ENCODE measurements around the gene BCAP31.
A peak's percentile ranks its signal among the peaks of the same experiment; 100 is the strongest.
"Not testable (repeated sequence)": the region's sequence is repeated elsewhere in the genome, so short reads cannot be mapped to it uniquely, and the experiment has no call there.

Gene BCAP31

GRCh38 chrX:153733651-153734240, 9.6 kb upstream of the BCAP31 start:
- no peak for DNase-seq

GRCh38 chrX:153732401-153732800, 8.2 kb upstream of the BCAP31 start:
- DNase-seq: no peak

GRCh38 chrX:153731845-153732215, 7.6 kb upstream of the BCAP31 start:
- no peak for DNase-seq

DNA sequence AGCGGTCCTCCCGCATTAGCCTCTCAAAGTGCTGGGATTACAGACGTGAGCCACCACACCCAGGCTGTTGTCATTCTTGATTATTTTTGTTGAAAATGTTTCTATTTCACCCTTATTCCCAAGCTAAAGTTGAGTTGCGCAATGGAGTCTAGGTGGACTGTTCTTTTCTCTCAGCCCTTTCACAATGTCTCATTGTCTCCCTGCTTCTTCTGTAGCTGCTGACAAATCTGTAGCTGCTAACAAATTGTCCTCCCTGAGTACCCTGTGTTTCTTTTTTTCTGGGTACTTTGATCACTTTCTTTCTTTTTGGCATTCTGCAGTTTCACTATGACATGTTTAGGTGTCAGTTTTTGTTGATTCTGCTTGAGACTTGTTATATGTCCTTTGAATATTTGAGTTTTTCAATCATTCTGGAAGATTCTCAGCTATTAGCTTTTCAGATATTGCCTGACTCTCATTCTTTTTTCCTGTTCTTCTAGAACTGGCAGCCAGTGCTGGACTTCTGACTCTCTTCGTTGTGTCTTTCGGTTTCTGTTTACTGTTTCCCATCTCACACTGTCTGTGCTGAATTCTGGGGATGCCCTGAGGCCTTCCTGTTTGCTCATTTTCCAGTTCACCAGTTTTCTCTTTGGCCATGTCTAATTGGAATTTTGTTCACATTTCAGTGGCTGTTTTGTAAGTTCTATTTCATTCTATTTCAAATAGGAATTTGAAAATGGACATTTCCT, 7.1 kb upstream of the BCAP31 start:
- DNase-seq: no peak

DNA sequence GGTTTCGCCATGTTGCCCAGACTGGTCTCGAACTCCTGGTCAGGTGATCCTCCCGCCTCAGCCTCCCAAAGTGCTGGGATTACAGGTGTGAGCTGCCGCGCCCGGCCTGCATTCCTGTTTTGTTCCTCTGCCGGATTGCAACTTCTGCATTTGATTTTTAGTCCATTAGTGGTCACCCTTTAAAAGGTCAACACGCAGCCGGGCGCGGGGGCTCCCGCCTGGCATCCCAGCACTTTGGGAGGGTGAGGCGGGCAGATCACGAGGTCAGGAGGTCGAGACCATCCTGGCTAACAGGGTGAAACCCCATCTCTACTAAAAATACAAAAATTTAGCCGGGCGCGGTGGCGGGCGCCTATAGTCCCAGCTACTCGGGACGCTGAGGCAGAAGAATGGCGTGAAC, 5.9 kb upstream of the BCAP31 start:
- DNase-seq: not testable (repeated sequence)

GRCh38 chrX:153728951-153729631, 4.9 kb upstream of the BCAP31 start:
- no peak for DNase-seq

DNA sequence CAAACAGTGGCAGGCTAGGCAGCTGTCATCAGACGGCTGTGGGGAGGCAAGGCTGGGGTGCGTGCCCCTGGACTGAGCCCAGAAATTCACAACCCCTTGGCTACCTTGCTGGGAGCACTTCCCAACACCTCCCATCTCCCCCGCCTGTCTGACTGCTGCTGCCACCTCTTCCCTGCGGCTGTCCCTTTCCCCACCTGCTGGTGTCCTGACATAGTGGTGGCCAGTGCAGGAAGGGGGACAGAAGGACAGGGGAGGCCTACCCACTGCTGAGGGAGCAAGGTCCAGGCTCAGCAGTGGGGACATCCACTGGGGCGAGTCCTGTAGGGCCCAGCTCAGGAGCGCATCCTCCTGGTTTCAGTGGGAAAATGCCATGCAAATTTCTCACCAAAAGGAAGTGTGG, 3.9 kb upstream of the BCAP31 start:
- no peak for DNase-seq

DNA sequence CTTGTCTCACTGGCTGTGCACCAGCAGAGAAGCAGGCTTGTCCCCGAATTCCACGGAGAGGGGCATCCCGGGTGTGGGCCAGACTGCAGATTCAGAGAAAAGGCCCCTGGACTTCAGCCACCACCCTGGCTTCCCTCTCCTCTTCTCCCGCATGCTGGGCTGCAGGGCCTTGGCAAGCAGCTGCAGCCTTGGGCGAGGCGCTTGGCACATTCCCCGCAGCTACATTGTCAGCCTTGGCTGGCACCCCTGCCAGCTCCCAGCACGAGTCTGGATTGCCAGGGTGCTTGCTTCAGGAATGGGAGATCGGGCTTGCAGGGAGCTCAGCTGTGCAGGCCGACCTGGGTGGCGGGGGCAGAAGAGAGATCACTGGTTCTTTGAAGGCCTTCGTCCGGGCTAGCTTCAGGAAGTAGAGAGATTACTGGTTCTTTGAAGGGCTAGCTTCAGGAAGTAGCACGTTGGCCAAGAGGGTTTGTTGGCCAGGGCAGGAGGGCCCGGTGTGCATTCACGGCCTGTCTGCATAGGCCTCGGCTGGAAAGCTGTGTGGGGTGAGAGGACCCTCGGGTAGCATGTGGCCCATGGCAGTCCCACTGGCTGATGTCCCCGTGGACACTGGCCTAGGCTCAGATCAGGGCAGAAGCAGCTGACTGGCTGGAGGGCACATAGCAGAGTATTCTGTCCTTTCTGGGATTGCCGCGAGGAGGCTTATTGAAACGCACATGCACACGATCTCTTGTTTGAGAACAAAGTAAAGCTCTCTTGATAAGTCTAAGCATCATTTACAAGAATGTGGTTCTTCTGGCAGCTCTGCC, 3.1 kb upstream of the BCAP31 start:
- DNase-seq: no peak

DNA sequence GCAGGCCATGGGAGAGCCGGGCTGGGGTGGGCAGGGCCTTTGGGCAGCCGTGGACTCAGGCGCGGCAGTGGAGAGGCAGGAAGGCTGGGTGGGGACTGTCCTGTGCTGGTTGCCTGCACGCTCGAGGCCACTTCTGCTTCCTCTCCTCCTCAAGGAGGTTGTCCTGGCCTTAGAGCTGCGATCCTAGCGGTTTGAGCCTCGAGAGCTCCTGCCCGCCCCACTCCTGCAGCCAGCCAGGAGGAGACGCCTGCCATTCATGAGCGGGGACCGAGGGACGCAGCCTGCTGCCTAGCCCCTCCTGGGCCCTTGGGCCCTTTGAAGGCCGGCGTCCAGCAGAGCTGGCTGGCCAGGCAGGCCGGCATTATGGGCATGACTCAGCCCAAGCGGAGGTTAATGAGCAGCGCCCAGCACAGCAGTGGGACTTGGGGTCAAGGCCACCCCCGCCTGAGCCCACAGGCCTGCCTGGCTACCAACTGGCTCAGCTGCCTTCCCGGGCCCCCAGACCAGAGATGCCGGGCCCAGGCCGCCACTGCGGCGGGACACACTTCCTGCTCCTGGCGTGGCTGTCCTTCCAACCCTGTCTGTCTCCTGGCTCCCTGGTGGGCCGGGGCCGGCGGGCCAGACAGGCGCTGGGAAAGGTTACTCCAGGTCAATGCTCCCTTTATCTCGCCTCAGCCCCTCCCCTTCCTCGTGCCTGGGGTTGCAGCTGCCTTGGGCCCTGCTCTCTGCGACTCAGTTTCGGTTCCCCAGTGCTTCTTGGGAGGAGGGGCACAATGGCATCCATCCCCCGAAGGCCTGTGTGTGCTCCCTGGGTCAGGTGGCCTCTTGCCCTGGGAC, 2.3 kb upstream of the BCAP31 start:
- DNase-seq: no peak

DNA sequence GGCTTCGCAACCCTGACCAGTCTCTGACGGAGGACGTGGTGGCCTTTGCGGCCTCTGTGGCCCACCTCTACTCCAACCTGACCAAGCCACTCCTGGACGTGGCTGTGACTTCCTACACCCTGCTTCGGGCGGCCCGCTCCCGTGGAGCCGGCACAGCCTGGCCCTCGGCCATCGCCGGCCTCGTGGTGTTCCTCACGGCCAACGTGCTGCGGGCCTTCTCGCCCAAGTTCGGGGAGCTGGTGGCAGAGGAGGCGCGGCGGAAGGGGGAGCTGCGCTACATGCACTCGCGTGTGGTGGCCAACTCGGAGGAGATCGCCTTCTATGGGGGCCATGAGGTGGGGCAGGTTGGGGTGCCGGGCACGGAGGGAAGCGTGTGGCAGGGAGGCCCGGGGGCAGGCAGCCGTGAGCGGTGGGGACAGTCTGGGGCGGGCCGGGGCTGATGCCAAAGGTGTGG, 1.7 kb upstream of the BCAP31 start:
- no peak for DNase-seq

DNA sequence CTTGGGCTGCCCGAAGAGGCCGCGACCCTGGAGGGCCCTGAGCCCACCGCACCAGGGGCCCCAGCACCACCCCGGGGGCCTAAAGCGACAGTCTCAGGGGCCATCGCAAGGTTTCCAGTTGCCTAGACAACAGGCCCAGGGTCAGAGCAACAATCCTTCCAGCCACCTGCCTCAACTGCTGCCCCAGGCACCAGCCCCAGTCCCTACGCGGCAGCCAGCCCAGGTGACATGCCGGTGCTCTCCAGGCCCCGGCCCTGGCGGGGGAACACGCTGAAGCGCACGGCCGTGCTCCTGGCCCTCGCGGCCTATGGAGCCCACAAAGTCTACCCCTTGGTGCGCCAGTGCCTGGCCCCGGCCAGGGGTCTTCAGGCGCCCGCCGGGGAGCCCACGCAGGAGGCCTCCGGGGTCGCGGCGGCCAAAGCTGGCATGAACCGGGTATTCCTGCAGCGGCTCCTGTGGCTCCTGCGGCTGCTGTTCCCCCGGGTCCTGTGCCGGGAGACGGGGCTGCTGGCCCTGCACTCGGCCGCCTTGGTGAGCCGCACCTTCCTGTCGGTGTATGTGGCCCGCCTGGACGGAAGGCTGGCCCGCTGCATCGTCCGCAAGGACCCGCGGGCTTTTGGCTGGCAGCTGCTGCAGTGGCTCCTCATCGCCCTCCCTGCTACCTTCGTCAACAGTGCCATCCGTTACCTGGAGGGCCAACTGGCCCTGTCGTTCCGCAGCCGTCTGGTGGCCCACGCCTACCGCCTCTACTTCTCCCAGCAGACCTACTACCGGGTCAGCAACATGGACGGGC, 1.0 kb upstream of the BCAP31 start:
- no peak for DNase-seq

DNA sequence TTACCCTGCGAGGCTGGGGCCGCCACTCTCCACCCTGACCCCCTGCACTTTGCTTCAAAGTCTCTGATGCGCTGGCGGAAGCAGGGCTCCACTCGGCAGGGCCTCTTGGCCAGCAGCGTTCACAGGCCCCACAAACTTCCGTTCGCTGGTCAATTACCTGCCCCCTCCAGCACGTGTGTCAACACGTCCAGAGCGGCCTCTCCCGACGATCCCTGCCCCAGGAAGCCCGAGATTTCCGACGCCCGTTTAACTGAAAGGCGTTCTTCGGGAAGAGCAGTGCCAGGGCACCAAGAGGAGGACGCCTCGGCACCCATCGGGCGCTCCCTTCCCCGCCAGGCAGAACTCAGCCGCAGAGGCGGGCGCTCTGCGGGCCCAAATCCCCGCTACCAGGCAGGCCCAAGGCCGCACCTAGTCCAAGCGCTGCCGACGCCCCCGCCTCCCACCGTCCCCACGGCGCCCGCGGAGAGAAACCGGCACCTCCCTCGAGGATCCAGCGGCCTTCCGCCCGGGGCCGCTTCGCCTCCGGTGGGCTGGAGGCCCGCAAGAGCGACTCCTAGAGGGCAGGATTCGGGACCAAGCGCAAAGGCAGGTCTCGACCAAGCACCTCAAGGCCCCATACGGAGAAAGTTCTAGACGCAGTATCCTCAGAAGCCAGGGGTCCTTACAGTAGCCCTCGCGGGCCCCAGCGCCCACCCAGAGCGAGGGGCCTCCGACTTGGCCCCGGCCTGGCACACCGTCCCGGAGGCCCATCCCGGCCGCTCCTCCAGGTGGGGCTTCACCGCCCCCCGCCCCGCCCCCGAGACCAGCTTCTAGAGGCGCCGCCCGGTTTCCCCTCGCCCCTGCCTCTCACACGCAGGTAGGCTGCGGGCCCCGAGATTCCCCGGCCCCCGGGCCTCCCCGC, 586 bp downstream of the BCAP31 start:
- DNase-seq: peak; percentile 37

DNA sequence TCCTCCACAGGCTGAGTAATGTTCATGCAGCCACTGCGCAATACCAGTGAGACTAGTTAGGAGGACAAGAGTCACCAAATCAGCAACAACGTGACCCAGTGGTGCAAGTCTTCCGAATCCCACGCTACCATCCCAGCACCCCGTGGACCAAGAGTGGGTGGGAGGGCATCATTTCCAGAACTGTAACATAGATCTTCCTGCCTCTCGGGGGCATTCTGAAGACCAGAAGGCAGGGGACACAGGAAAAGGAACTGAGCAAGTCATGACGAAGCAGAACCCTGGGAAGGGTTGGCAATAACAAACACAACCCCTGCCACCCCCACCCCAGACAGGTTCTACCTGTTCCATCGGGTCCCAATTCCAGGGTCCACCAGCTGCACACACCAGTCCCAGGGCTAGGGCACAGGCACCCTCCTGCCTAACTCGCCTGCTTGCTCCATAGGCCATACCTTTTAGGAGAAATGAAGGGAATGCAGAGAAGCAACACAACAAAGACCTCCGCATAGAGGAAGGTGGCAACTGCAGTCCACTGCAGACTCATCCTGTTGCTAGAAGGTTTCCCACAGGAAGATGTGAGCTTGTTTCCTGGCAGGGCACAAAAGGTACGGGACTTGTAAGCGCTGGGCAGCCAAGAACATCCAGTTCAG, 1.4 kb downstream of the BCAP31 start:
- no peak for DNase-seq

DNA sequence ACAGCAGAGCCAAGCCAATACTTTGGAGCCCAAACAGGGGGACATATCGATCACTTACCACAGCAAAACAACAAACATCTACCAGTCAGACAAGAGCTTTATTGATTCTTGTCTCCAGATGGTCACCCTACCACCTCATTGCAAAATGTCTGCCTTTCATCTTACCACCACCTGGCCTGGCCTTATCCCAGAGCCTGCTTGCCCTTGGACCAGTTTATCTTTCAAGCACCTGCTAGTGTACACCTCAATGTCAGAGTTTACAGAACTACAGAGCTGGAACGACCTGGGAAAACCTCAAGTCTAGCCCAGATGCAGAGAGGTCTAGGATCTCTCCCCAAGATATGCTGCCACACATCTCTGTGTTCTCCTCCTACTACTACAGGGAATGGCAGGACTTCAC, 4.5 kb downstream of the BCAP31 start:
- DNase-seq: no peak

GRCh38 chrX:153719238-153719637, 4.9 kb downstream of the BCAP31 start:
- no peak for DNase-seq

GRCh38 chrX:153717445-153717844, 6.7 kb downstream of the BCAP31 start:
- no peak for DNase-seq

DNA sequence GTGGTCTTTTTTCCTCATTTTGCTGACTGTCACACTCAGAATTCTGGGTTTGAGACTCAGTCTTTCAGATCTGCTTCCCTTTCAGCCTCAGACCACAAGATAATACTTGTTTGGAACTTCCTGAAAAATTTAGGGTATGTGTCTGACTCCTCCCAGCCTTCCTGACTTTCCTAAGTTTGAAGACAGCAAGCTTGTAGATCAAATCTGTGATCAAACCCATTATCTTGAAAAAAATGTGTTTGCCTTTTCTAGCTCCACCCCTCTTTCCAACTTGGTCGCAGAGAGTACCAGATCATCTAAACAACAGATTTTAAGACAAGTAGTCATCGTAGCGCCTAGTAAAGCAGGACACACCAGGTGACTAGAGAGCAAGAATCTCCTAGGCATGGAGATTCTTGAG, 9.9 kb downstream of the BCAP31 start:
- no peak for DNase-seq

DNA sequence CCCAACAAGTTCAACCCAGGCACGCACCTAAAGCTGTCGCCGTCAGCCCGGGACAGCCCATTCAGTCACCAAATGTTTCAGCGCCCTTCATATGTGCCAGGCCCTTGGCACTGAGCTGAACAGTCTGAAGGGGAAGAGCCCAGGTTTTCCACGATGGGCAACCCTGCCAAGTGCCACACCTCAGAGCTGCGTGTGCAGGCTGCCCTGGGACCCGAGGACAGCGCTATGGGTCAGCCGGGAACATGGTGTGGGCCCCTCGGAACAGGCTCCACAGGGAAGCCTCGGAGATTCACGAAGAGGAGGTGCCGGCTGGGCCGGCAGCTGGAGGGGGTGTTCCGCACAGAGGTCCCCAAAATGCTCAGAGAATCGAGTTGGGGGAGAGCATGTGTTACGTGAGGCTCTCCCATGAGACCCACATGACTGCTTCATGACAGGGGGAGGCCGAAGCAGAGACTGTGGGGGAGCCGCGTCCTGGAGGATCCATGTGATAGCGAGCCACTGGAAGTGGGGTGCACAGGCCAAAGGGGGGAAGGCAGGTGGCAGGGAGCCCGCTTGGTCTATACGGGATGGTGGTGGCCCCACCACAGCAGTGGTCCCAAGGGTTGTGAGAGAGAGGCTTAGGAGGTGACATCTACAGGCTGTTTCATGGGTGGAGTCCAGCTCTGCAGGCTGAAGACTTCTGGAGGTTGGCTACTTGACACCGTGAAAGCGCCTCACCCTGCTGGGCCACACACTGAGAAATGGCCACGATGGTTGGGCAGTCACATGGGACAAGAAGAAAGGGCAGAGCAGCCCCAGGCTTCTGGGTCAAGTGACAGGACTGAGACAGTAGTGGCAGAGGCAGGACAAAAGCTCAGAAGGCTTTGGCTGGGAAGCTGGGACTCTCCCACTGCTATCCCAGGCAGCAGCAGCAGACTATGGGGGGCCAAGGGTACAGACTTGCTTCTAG, 14.2 kb downstream of the BCAP31 start:
- no peak for DNase-seq

GRCh38 chrX:153708415-153708814, 15.8 kb downstream of the BCAP31 start:
- DNase-seq: no peak

Measured in activated CD4-positive, alpha-beta T cell treated with anti-CD3 and anti-CD28 coated beads for 1 hour (primary cell).